Activated CD4-positive, alpha-beta T cell treated with anti-CD3 and anti-CD28 coated beads, Interleukin-2, amount 50 U/mL, for 4 hours (primary cell): ENCODE data around the gene SCUBE3.

Source experiments
- DNase-seq, 2 experiments: peaks; one replicate each; pipeline ENCODE4 v3.0.0-alpha.2; 2020

The SCUBE3 gene

GRCh38 chr6:35214869-35215664 lies 1.3 kb downstream of the SCUBE3 start:
- DNase-seq: no peak

GRCh38 chr6:35215665-35216411 lies 2.1 kb downstream of the SCUBE3 start:
- no peak for DNase-seq

- DNase-seq: no peak
These were observed 2.6 kb downstream of the SCUBE3 start for GRCh38 chr6:35216412-35216732.

GRCh38 chr6:35216851-35217811 lies 3.4 kb downstream of the SCUBE3 start:
- no peak for DNase-seq

GRCh38 chr6:35218021-35218420 lies 4.3 kb downstream of the SCUBE3 start:
- DNase-seq: no peak

GRCh38 chr6:35218456-35218855 lies 4.7 kb downstream of the SCUBE3 start:
- no peak for DNase-seq

GRCh38 chr6:35219683-35220326 lies 6.0 kb downstream of the SCUBE3 start:
- no peak for DNase-seq

GRCh38 chr6:35220711-35221110 lies 7.0 kb downstream of the SCUBE3 start:
- DNase-seq: no peak

GRCh38 chr6:35223396-35223795 lies 9.6 kb downstream of the SCUBE3 start:
- DNase-seq: no peak

- no peak for DNase-seq
These were observed 11.0 kb downstream of the SCUBE3 start for GRCh38 chr6:35224720-35225119.

- no peak for DNase-seq
These were observed 14.7 kb downstream of the SCUBE3 start for GRCh38 chr6:35228481-35228880.

GRCh38 chr6:35229304-35229703 lies 15.5 kb downstream of the SCUBE3 start:
- no peak for DNase-seq

GRCh38 chr6:35230498-35230897 lies 16.7 kb downstream of the SCUBE3 start:
- DNase-seq: no peak

GRCh38 chr6:35230950-35231349 lies 17.2 kb downstream of the SCUBE3 start:
- no peak for DNase-seq

GRCh38 chr6:35231563-35231962 lies 17.8 kb downstream of the SCUBE3 start:
- DNase-seq: no peak

GRCh38 chr6:35234901-35235300 lies 21.1 kb downstream of the SCUBE3 start:
- DNase-seq: no peak

- no peak for DNase-seq
These were observed 22.5 kb downstream of the SCUBE3 start for GRCh38 chr6:35236223-35236622.

GRCh38 chr6:35237476-35237875 lies 23.7 kb downstream of the SCUBE3 start:
- no peak for DNase-seq

GRCh38 chr6:35238843-35239289 lies 25.1 kb downstream of the SCUBE3 start:
- DNase-seq: no peak

GRCh38 chr6:35239581-35239980 lies 25.8 kb downstream of the SCUBE3 start:
- DNase-seq: no peak

GRCh38 chr6:35240838-35241801 lies 27.4 kb downstream of the SCUBE3 start:
- DNase-seq: peak; percentile 65 to 75
